Measurements from ENCODE around the gene VWC2L. TPM values are rescaled to one million over a fixed set of nuclear protein-coding genes. Genes with fewer than 3 reads are reported as not detected.

VWC2L gene
- total and polyA plus RNA-seq, 2 of the 8 experiments (the other 6 are each of a cell fraction or from before 2014, with no cell fraction given): not detected

GRCh38 chr2:214537929-214538328 lies 127.1 kb downstream of the VWC2L start (continued):
- no peak for TF ChIP-seq E2F6 (IDR thresholded peaks at IDR 0.05)
- no peak for TF ChIP-seq SIX5 (IDR thresholded peaks at IDR 0.05; ENCODE audit: low read depth, low read length)
- no peak for TF ChIP-seq JUN (IDR thresholded peaks at IDR 0.05; ENCODE audit: low read depth, low read length)
- TF ChIP-seq MAFK (IDR thresholded peaks at IDR 0.05; ENCODE audit: low read depth, low read length): no peak

Data from H1 (cell line).